Caki2 (cell line): ENCODE measurements around the gene GNPTG. TPM values are rescaled to one million over a fixed set of nuclear protein-coding genes. Genes with fewer than 3 reads are reported as not detected.
A peak's percentile ranks its signal among the peaks of the same experiment; 100 is the strongest.

ENCODE experiments used
- DNase-seq: peaks from one replicate; pipeline ENCODE4 v3.0.0-alpha.2; 2015; ENCODE audit warnings: low read depth
- in situ Hi-C: cut with HindIII; loops from 2 replicates; pipeline ENCODE4 v1.10.0; 2016; ENCODE audit warnings: low sequenced_read_pairs, low pct_unique_long_range_greater_than_20kb, mixed read lengths
- total RNA-seq: library from RNA; depleted of rRNA; stranded (reverse); fragments of >200 nt; shearing (Covaris generic); gene quantifications from 2 replicates; pipeline ENCODE4 v1.2.3, GENCODE V29; 2014; ENCODE audit warnings: low replicate concordance

The GNPTG gene
- total RNA-seq, 1 experiment from 2014 or later, result 93.5 TPM

DNA sequence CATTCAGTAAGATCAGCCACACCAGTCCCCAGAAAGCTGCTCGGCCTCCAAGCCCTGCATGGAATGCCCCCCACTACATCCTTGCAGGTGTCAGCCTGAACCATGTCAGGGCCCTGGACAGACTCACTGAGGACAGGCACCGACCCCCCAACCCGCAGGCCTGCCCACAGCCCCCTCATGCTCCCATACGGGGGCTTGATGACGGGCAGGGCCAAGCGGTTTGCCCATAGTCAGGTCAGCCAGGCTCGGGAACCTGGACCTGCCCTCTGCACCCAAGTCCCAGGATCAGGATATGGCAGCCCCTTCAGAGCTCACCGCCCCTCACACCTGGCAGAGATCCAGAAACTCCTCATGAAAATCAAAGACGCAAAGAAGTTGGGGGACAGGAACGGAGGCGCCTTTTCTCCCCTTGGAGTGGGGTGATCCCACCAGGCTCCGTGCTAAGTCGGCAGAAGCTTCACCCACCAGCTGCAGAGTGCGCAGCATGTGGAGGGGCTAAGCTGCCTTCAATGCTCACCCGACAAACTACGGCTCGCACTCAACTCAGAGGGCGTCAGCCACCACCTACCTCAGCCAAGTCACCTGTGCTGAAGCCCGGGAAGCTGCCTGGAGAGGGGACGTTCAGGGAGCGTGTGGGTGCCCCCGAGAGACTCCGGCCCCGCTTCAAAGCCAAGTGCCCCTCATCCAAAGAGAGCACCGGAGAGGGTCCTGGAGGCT, 26.5 kb downstream of the GNPTG start:
- in situ Hi-C loops, result no loop called here
- no peak for DNase-seq

DNA sequence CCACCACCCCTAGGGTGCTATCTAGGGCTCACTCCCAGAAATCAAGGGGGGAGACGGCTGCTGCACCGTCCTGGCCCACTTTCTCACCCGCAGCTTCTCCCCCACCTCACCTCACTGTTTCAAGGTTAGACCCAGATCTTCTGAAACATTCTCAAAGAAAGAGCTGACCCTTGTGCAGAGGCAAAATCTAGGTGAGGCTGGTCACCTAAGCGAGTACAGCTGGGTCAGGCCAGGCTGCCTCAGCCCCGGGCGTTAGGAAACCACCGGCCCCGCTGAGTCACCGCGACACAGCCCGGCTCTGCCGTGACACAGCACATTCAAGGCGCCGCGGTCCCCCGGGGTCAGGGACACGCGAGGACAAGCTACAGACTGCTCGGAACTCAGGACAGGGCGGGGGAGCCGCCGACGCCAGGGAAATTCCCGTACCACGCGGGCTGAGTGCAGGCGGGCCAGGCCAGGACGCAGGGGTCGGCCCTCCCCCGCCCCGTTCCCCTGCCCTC, 27.1 kb downstream of the GNPTG start:
- DNase-seq, result peak; percentile 81
- in situ Hi-C loops, result no loop called here

DNA sequence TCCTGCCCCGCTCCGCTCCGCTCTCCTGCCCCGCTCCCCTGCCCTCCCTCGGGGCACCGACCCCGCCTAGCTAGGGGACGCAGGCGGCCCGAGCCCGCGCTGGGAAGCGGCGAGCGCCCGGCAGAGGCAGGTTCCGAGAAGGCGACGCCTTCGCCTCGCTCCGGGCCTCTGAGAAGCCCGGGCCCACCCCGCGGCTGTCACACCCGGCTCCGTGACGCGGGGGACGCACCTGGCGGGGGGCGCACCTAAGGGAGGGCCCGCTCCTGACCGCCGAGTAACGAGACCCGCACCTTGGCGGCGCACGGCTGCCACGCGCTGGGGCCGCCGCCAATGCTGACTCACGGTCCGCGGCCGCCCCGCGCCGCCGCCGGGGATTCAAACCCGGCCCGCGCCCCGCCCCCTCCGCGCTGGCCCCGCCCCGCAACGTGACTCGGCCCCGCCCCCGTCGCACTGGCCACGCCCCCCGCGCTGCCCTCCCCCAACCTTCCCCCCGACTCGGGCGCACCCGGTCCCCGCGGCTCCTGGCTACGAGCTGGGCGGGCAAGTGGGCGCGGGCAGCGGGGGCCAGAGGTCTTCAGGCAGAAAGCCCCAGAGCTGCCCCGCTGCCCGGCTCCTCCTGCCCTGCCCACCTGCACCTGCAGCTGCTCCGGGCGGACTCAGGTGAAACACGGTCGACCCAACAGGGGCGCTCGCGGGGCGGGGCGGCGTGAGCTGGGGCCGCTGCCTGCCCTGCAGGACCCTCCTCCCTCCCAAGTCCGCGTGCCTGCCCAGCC, 27.8 kb downstream of the GNPTG start:
- peak; percentile 73 for DNase-seq
- in situ Hi-C loops, result no loop called here

DNA sequence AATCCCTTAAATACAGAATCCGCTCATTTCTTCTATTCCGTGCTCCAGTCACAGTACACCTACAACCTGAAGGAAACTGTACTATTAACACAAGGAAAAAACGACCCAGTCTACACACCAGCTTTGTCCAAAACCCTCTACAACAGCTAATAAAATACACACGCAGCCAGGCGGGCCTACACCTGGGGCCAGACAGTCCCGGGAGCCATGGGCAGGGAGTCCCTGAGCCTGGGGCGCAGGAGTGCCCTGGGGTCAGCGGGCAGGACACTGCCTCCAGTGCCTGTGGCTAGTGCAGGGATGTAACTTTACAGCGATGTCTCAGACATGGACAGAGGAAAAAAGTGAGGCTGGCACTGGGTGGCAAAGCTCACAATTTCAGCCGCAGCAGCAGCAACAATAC, 28.5 kb downstream of the GNPTG start:
- in situ Hi-C loops, result no loop called here
- no peak for DNase-seq

DNA sequence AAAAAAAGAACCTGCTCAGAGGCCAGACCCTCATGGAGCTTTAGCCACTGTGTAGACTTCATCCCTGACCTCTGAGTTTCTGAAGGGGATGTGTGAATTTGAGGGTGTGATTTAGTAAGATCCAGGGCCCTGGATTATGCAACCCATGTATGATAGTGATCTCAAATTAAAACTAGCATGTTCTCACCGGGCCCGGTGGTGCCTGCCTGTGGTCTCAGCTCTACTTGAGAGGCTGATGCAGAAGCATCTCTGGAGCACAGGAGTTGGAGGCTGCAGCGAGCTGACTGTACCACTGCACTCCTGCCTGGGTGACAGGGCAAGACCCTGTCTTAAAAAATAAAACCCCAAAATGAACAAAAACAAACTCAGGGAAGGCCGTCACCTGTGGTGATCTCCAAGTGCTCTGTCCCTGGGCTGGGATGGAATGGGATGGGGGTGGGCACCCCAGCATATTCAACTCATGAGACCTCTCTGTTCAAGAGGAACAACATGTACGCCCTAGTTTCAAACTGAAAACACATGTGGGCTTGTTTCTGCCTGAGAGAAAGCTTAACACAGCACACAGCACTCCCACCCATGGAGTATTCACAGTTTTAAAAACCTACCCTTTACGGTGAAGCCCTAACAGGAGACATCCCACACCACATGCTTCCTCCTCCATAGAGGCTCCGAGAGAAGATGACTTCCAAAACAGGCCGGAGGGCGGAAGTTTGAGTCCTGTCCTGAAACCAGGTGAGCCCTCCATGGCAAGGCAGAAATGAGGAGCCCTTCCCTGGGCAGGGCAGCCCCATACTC, 30.1 kb downstream of the GNPTG start:
- no peak for DNase-seq
- in situ Hi-C loops, result no loop called here

DNA sequence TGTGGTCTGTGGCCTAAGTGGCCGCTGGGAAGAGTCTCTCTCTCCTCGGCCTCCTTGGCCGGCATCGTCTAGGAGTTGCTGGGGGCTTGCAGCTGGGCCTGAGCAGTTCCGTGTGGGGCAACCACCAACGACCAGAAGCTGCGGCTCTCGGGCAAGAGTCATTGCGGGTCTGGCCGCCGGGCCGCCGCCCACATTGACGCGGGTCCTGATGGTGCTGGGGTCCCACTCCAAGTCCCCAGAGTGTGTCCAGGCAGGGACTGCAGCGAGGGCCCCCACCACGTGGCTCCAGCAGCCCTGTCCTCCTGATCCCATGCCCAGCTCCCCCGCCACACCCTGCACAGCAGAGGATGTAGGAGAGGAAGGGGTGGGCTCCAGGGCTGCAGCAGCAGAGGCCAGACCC, 31.8 kb downstream of the GNPTG start:
- in situ Hi-C loops, result no loop called here

DNA sequence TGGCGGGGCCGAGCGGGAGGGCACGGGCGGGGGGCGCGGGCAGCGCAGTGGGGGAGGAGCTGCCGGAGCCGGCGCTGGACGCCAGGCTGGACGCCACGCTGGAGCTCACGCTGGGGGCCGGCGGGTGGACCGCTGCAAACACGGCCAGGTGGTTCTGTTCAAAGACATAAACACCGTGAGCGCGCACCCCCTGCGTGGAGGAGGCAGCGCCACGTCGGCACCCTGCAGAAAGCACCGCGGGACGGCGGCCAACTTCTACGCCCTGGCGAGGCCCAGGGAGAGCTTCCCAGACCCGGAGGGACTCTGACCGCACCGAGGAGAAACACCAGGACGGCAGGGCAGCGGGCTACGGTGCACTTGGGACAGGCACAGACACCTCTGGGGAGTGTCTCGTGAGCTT, 33.5 kb downstream of the GNPTG start:
- no peak for DNase-seq
- in situ Hi-C loops, result no loop called here

More for the DNA sequence above, 31.8 kb downstream of the GNPTG start:
- no peak for DNase-seq

DNA sequence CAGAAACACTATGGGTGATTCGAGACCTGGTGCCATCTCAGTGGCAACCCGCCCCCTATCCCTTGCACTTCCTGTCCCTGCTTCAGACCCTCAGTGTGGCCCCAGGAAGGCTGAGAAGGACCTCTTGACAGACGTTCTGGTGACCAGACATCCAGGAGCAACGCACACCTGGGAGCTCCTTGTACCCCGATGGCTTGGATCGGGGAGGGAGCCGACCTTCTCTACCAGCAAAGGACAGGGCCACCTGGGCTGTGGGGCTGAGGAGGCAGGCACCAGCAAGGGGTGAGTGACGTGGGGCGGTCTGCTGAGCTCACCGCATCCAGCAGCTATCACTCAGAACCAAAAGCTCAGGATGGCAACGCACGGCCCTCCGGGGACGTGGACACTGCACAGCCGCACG, 35.6 kb downstream of the GNPTG start:
- in situ Hi-C loops, result no loop called here
- DNase-seq, result no peak

DNA sequence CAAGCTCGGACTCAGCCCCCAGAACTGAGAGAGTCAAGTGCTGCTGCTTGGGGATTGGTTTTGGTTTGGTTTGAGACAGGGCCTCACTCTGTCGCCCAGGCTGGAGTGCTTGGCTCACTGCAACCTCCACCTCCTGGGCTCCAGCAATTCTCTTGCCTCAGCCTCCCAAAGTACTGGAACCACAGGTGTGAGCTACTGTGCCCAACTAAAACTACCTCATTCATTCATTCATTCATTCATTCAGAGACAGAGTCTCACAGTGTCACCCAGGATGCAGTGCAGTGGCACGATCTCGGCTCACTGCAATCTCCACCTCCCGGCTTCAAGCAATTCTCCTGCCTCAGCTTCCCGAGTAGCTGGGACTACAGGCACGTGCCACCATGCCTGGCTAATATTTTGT, 38.0 kb downstream of the GNPTG start:
- in situ Hi-C loops, result no loop called here

DNA sequence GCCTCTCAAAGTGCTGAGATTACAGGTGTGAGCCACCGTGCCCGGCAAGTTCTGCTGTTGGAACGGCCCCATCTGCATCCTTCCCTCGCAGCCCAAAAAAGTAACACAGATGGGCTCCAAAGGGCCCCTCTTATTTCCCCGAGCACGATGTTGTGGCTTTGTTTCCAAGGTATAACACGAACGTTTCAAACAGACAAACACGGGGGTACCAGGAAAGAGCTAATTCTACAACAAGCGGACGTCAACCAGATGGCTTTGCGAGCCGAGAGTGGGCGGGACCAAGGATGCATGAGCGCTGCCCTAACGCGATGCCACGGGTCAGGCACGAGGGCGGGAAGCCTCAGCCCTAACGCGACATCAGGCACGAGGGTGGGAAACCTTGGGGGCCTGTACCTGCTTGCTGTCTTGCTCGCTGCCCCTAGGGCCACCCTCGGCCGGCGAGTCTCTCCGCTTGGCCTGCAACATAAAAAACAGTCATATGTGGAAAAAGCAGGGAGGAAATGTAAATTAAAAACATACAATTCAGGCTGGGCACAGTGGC, 38.6 kb downstream of the GNPTG start:
- DNase-seq, result no peak
- in situ Hi-C loops, result no loop called here

More for the DNA sequence above, 38.0 kb downstream of the GNPTG start:
- no peak for DNase-seq

DNA sequence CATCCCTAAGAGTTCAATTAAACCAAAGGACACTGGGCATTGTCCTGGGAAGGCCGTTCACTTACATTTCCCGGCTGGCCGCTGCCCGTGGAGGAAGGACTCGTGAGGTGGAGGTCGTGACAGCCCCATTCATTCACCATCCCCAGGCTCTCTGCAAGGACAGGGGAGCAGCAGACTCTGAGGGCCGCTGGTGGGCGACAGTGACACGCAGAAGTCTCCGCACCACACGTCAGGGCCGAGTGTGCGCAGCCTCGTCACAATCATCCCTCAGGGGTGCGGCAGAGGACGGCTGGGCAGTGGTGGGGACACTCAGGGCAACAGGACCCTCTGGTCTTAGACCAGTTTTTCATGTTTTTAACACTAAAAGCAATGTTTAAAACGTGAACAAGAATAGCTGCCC, 41.1 kb downstream of the GNPTG start:
- no peak for DNase-seq
- in situ Hi-C loops, result no loop called here

DNA sequence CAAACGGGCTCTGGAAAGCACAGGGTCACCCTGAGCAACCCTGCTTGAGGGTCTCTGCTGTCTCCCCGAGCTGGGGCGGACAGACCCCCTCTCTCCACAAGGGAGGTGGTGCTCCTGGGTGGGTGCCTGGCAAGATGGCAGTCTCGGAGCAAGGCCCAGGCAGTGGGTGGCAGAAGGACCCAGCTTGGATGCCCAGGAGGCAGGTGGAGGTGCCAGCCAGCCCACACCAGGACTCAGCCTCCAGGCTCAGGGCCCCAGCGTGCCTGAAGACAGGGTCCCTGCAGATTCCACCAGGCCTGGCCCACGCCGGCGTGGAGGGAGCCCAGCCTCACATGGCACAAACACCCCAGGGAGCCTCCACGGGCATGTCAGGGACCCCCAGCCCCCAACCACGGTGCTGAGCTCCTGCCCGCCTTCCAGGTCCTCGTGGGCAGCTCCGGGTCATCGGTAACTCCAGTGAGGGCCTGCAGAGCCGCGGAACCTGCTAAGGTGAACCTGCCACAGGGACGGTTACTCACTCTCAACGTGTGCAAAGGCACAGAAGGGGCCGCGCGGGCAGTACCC, 42.0 kb downstream of the GNPTG start:
- no peak for DNase-seq
- in situ Hi-C loops, result no loop called here

DNA sequence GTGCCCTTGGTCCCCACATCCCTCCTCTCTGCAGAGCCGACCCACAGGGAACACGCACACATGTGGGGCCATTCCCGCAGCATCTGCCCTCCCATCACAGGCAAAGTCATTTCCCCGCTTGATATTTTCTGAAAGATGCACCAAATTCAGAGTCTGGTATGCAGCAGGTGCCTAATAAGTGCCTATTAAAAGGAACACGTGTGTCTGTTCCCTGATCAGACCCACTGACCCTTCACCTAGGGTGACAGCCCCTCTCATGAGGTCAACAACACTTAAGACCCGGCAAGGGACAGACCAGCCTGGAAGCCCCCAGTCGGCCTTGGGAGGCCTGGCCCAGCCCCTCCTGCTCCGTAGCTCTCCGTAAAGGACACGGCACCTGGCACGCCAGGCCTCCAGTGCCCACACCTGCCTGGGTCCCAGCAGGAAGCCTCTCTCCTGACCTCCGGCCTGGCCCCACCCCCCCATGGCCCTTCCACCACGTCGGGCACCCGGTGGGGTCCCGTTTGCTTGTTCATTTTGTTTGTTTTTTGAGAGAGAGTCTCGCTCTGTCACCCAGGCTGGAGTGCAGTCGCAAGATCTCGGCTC, 42.7 kb downstream of the GNPTG start:
- in situ Hi-C loops, result no loop called here
- no peak for DNase-seq

DNA sequence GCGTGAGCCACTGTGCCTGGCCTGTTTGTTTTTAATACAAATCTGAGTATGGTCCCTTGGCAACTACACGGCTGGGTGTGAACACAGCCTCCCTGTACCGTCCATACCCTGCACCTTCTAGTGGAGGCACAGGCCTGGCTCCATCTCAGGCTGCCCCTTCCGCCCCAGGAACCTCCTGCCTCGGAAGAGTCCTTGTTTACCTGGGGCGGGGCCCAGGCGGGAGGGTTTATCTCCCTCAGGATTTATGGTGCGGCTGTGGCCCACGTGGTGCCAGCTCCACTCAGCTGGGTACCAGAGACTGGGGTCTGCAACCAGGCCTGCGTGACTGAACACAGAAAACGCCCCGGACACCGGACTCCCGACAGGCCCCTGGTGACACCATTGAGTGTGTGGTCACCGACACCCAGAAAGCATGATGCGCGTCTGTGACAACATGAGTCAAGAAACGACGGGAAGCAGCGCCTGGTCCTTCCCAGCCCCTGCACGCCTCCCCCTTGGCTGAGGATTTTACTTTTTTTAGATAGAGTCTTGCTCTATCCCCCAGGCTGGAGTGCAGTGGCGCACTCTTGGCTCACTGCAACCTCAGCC, 43.8 kb downstream of the GNPTG start:
- no peak for DNase-seq
- in situ Hi-C loops, result no loop called here

DNA sequence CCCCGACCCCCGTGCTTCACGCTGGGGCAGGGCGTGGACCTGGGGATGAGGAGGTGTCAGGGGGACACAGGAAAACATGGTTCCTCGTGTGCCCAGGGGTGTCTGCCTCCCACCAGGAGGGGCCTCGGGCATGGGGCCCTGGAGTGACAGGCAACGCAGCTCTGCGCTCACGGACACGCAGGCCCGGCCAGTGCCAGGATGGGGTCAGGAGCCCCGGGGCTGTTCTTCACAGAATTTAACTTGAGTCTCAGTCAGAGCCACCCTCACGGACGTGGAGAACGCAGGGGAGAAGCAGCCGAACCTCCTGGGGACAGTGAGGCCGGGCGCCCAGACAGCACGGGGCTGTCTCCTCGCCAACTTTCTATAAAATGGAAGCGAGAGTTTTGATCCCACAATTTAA, 46.0 kb downstream of the GNPTG start:
- no peak for DNase-seq
- in situ Hi-C loops, result no loop called here

DNA sequence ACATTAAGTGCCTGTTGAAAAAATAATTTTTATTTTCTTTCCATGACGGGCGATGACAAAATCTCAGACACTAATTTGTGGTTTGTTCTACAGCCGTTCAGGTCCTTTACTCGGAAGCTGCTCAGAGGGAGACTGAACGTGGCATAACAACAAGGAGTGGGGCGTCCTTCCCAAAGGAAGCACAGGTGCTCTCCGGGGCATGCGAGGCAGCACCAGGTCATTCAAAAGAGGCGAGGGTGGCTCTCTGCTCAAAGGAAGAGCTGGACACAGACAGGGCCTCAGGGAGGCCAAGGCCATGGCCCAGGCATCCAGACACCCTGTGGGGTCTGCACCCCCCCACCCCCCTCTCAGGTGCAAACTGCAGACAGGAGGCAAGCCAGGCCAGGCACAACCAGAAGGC, 46.6 kb downstream of the GNPTG start:
- in situ Hi-C loops, result no loop called here
- no peak for DNase-seq

DNA sequence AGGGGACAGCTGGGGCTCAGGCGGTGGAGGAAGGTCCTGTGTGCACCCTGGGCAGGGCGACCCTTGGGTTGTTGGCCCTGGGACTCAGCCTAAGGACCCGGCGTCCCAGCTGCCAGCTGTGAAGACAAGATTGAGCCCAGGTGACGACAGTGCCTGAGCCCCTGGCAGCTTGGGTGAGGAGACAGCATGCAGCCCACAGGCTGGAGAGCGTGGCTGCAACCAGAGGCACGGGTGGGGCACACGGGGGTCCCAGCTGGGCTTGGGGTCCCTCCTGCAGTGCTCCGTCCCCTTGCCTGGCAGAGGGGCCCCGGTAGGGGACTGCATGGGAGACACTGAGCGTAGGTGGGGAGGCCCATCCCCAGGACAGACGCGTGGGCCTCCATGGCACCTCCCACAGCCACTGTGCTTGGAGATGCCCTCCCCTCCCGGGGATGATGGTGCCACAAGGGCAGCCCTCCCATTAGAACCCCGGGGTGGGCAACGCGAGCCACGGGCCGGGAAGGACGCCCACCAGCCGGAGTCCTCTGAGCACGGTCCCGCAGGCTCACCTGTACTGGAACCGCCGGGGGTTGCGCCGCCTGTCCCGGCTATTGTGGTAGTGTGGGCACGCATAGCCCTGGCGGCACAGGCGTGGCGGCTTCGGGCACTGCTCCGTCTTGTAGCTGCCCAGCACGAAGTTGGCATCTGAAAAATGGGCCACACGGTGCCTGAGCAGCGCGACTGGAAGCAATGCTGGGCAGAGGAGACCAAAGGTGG, 47.3 kb downstream of the GNPTG start:
- in situ Hi-C loops, result no loop called here
- no peak for DNase-seq
